HG02798 (cell line): Measurements from ENCODE around the gene NOX5.
A peak's percentile ranks its signal among the peaks of the same experiment; 100 is the strongest.

Source experiments
- ATAC-seq: cut with Tn5 transposase; IDR thresholded peaks from one replicate; pipeline ENCODE4 v1.9.1; 2021; ENCODE audit warnings: mild to moderate bottlenecking; ENCODE audit not compliant: unreplicated experiment, poor library complexity

The NOX5 gene

DNA sequence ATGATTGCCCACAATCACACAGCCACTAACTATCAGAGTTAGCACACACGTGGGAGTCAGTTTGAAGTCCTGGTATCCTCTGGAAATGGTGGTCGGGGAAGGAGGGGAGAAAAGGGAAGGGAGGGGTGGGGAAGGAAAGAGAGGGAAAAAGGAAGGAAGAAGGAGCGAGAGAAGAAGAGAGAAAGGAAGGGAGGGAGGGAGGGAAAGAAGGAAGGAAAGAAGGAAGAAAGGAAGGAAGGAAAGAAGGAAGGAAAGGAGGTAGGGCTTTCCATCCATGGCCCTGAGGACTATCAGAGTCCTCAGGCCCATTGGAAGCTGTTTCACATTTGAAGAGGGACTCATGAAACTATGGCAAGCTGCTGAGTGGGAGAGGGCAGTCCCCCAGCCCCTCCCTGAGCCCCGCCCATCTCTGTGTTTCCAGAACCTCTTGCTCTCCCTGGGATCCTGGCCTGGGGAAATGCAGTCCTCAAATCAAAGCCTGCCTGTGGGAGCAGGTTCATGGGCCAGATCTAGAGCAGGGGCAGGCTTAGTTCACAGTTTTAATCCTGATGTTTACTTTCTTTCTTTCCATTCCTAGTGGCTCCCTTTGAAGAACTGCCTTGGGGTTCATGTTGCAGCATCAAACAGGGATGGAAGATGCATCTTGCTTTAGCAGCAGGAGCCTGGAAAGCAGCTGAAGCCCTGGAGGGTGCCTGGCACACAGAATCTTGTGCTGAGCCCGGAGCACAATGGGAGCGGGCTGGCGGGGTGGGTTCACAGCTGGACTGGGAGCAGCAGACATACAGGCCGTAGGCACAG is 79.8 kb downstream of the NOX5 start:
- no peak for ATAC-seq

DNA sequence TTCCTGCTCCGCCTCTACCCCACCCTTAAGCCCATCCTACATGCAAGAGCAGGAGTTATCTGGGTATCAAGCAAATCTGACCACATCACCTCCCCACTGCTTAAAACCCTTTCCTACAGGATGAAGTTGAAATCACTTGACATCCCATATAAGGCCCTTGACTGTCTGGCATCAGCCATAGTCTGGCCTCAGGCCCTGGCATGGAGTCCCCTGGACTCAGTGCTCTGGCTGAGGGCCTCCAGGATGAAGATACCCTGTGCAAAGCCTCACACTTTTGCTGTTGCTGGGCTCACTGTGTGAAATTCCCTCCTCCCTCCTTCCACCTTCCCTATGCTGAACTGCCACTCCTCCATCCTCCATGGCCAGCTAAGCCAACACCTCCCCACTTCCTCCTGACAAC is 80.8 kb downstream of the NOX5 start:
- ATAC-seq = no peak

DNA sequence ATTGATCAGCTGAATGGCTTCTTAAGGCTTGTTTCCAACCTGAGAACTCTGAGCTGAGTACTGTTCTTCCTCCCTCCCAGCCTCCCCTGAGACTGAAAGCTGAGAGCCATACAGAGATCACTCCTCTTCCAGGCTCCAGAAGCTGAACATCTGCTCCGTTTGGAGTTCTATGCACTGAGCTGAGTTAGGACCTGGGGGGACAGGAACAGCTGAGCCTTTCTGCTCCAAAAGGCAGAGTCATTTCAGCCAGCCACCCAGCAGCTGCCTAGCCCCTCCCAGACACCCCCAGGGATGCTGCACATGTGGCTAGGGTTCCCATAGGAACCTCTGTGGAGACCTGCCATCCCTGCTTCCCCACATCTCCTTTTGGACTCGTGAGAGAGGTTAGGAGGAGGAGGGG is 81.7 kb downstream of the NOX5 start:
- ATAC-seq = no peak

DNA sequence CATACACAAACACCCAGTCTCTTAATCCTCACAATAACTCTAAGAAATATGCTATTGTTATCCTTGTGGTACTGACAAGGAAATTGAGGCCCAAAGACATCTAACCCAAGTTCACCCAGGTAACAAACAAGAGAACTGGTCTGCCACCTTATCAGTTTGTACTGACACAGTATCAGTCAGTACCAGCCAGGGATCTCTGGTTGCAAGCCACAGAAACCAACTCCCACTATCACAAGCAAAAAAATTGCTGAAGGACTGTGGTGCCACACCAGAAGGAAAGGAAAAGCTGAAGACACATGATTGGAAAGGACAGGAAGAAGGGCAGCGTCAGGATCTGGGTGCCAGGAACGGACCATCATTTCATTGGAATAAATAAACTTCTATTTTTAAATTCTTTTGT is 82.1 kb downstream of the NOX5 start:
- no peak for ATAC-seq

- ATAC-seq = no peak
Measured at GRCh38 chr15:69098771-69099170, 84.3 kb downstream of the NOX5 start.

DNA sequence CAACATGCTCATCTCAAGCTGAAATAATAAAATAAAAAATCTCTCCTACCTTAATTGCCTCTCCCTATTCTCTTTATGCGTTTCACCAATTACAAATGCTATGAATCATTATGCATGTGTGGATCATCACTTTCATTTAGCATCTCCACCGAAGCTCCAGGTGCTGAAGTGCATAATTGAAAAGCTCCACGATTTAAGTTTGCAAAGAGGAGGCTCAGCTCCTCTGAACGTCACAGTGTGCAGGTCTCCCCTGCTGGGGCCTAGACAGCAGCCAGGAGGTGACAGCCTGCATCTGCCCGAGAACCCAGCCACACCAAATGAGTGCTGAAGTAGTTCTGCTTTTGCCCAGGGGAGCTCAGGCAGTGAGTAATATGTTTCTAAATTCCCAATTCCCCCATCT is 85.4 kb downstream of the NOX5 start:
- ATAC-seq = no peak

DNA sequence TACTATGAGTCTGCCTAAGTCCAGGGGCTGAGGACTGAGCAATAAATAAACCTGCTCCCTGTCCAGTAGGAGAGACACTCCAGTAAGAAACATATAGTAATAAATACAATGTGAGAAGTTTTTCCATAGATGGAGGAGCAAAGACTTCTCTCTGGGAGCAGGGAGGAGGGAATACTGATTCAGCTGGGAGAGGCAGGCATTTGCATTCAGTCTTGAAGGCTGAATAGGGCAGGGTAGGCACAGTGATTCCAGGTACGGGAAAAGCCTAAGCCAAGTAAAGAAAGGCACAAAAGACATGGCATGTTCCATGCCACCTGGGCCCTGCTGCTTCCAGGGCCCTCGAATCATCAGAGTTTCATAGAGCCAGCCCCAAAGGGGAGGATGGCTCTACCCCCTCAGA is 86.3 kb downstream of the NOX5 start:
- ATAC-seq = no peak

DNA sequence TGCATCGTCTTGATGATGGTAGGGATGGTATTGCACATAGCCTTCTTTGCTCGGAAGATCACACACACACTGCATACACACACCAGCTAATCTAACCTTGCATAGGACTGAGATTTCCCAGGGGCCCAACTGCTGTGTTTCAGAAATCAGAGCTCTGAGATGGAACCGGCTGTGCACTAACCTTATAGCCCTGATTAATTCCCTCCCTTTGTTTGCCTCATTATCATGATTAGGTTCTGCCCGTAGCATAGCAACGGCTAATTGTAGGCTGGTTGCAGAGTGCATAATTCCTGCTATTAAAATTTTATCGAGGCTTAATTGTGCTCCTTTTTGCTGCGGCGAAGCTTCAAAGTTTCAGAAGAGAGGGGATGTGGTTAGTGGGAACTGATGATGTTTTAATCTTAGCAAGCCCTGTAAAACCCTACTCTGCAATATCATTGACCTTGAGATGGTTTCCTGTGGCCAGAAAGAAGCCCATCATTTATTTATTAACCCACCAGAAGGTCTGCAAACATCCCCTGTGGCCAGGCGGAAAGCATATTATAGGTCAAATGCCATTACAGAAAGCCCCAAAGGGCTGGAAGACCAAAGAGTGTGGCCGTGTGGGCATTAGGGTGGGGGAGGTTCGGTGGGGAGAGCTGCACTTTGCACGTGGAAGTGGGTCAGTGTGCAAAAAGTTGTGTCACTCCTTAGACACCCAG is 89.7 kb downstream of the NOX5 start:
- ATAC-seq = peak; percentile 61

DNA sequence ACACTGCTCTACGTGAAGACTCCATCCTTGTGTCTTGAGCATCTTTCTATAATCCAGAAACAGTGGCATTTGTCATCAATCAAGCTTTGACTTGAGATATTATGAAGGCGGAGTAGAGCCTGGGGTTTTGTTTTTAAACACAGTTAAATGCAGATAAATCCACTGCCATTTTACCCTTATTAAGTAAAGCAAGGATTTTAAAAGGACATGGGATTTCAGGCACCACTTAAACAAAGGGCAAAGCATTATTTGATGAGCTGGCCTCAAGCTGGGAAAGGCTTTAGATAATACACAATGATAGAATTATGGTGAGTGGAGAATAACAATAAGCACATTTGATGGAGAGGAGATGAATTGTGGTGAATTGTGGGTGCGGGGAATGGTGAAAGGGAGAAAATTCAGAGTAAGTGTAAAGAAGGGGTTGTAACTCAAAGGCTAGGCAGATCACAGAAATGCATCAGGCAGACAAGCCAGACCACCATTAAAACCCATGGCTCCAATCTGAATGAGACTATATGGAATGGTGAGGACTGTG is 91.0 kb downstream of the NOX5 start:
- no peak for ATAC-seq

DNA sequence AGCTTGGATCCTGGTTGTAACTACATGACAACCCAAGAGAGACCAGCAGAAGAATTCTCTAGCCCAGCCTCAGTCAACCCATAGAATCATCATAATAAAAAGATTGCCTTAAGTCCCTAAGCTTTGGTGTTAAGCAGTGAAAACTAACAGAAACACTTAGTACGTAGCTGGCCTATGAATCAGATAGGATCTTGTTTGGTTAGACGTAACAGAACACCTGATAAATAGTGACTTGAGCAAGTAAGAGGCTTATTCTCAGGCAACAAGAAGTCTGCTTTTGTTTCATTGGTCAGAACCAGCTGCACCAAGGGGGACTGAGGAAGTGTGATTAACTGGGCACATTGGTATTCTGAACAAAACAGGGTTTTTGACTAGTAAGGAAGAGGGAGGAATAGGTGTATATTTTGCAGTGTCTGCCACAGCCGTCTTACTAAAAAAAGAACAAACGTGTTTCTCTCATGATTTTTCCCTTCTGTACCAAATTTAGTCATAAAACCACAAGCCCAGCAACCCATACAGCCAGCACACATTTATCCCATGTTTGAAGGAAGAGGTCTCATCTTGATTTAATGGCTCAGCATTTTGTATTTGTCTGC is 92.6 kb downstream of the NOX5 start:
- ATAC-seq = no peak
